ENCODE results near the gene SEMA3F.
A peak's percentile ranks its signal among the peaks of the same experiment; 100 is the strongest.

SEMA3F gene

DNA sequence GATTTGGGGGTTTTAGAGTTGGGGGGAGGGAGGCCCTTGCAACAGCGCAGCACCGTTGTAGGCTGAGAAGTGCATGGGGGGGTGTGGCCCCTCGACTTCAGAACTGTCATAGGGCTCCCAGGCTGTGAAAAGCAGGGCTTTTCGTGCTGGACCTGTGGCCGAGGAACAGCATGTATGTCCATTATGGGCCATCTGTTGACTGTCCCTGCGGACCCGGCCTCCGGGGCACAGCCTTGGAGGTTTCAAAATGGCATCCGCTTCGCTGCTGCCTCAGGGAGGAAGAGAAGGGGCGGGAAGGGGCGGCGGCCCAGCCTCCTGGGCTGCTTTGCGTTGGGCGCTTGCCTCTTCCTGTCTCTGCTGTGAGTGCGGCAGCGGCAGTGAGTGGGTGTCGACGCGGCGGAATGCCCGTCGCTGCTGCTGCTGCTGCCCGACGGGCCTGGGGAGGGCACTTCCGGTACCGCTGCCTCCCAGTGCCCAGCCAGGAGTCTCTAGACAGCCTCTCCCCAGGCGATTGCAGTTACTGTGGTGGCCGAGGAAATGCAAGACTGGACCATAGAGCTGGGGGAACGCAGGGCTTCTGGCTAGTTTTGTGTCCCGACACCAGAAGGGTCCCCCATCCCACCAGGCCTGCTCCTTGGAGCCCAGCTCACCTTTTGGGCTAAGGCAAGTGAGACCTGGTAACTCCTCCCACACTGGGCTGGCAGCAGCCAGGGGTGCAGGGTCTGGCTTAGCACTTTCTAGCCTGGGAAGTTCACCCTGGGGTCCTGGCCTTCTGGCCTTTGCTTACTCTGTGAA, 82.8 kb downstream of the SEMA3F start:
- peak; percentile 67 for DNase-seq

DNA sequence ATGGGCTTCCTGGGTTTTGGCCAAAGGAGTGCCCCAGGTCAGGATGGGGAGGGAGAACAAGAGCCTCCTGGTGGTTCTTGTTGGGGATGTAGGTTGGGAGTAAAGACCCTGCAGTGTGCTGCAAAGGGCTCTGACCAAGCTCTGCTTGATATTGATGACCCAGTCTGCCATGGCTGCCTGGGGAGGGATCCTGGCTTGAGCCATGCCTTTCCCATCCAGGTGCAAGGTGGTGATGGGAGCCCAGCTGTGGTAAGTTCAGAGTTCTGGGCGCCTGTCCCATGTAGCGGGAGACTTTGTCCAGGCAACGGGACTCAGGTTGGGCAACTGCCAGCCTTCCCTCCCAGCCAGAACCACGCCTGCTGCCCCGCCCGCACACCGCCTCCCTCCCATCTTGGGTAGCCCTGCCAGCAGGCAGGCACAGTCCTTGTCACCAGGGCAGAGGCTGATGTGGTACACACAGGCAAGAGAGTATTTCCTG, 83.5 kb downstream of the SEMA3F start:
- peak; percentile 9 for DNase-seq

All from NCI-H345 (cell line).